Heart right ventricle (tissue), 16 donors: Measurements from ENCODE around the gene PPM1H. TPM values are rescaled to one million over a fixed set of nuclear protein-coding genes. Genes with fewer than 3 reads are reported as not detected.
"Not testable (repeated sequence)": the region's sequence is repeated elsewhere in the genome, so short reads cannot be mapped to it uniquely, and the experiment has no call there.

Source experiments
- ATAC-seq, 8 donors: fragments of 200-7000 bp; cut with Tn5 transposase; one replicate each; pipeline ENCODE4 v1.9.1; 2020; ENCODE audit warnings: mild to moderate bottlenecking in 8 of 8, moderate library complexity in 8 of 8, moderate number of reproducible peaks in 1 of 8
- DNase-seq, 2 donors: peaks; one replicate each; pipeline ENCODE4 v3.0.0-alpha.2; 2020
- H3K27ac ChIP-seq, 10 donors: fragments of 200-600 bp; sonication (generic) in 2 of 10; one replicate each; pipeline versions ENCODE4 v1.5.0 to v1.8.0; 2020 to 2022; ENCODE audit warnings: mild to moderate bottlenecking in 3 of 10
- H3K27me3 ChIP-seq, 7 donors: fragments of 200-600 bp; one replicate each; pipeline ENCODE4 v1.8.0; 2021 to 2022; ENCODE audit warnings: mild to moderate bottlenecking in 2 of 7
- H3K36me3 ChIP-seq, 9 donors: fragments of 200-600 bp; sonication (generic) in 1 of 9; one replicate each; pipeline versions ENCODE4 v1.5.0 to v1.8.0; 2020 to 2022; ENCODE audit warnings: mild to moderate bottlenecking in 2 of 9
- H3K4me1 ChIP-seq, 9 donors: fragments of 200-600 bp; sonication (generic) in 1 of 9; one replicate each; pipeline versions ENCODE4 v1.5.0 to v1.8.0; 2020 to 2022; ENCODE audit warnings: mild to moderate bottlenecking in 4 of 9
- H3K4me3 ChIP-seq, 10 donors: fragments of 200-600 bp; sonication (generic) in 2 of 10; one replicate each; pipeline versions ENCODE4 v1.5.0 to v1.8.0; 2020 to 2022; ENCODE audit warnings: mild to moderate bottlenecking in 7 of 10, moderate library complexity in 2 of 10
- H3K9me3 ChIP-seq, 11 donors: fragments of 200-600 bp in 10 of 11; sonication (generic) in 2 of 11; one replicate each; pipeline versions ENCODE4 v1.5.0 to v1.8.0; 2013 to 2022; ENCODE audit warnings: mild to moderate bottlenecking in 2 of 11, control low read depth in 1 of 11, moderate library complexity in 1 of 11
- WGBS, 2 donors: extraction: QIAGEN DNeasy Blood & Tissue Kit; methylation state at CpG; one replicate each; pipeline ENCODE4 v1.1.7; 2013; ENCODE audit warnings: inconsistent platforms in 1 of 2; 5-methylcytosine and 5-hydroxymethylcytosine counted together
- intact Hi-C, 10 donors: fragments of 100-400 bp; cut with DNase I; formaldehyde crosslinking; loops; one replicate each; pipeline versions ENCODE4 v1.11.1 to v1.14.2; 2022
- polyA plus RNA-seq, 2 donors: library from polyadenylated mRNA; stranded (reverse); fragments of 200-250 nt; gene quantifications; one replicate each; pipeline ENCODE4 v1.2.3, GENCODE V29; 2013
- total RNA-seq, 10 donors: library from RNA; stranded (reverse); fragmentation: NEBNext Ultra II Directional in 3 of 10; extraction: Animal tissue kit (Norgen Biotek cat#: 25700) in 3 of 10; gene quantifications; one replicate each; pipeline versions ENCODE4 v1.2.1 to v1.2.4, GENCODE V29; 2021 to 2023
- TF ChIP-seq, protein P1 (sequence below), 9 donors: fragments of 200-600 bp; sonication (generic) in 2 of 9; IDR thresholded peaks; one replicate each; pipeline versions ENCODE4 v1.5.0 to v1.8.0; 2021 to 2022; ENCODE audit warnings: antibody characterized with exemption in 9 of 9, mild to moderate bottlenecking in 5 of 9, moderate library complexity in 1 of 9
- donor health status: Arrhythmogenic right ventricular cardiomyopathy.
- donor health status: ischemic (EF 13 %, LVEDD 7.1; RV severe dilation, severe dysfunction).
- donor health status: healthy with polysubstance abuse.
- donor health status: DM: no; HTN: yes; CAD: no.
- donor health status: DM: no; HTN: no; CAD: no.
- donor health status: ischemic (EF 25% LVEDD 6.9; RV normal size, moderate dysfunction).
- donor health status: ischemic (EF 25% LVEDD 5.7; RV mildly dilated, moderate dysfunction).
- donor health status: healthy.
- donor health status: DM: yes; HTN: yes; CAD: no.
- donor health status: Ischemic cardiomyopathy.
- donor health status: ischemic (EF 35%, LVEDD 5.7; RV mildly dilated, moderate dysfunction).
- donor health status: nonischemic (EF 11% LVEDD 7.7; RV severe dilation, severe dysfunction).
- donor health status: DM: yes; HTN: yes; CAD: no.
- donor health status: PGD.
- donor health status: ischemic (EF 29% LVEDD 5.4; RV normal size, mild dysfunction).
- donor health status: nonischemic (EF 23%, LVEDD 6.1; RV moderate dilation, normal function).

Gene PPM1H
- total and polyA plus RNA-seq, 12 donors = 0.62 to 7.1 (median 5.3) TPM

DNA sequence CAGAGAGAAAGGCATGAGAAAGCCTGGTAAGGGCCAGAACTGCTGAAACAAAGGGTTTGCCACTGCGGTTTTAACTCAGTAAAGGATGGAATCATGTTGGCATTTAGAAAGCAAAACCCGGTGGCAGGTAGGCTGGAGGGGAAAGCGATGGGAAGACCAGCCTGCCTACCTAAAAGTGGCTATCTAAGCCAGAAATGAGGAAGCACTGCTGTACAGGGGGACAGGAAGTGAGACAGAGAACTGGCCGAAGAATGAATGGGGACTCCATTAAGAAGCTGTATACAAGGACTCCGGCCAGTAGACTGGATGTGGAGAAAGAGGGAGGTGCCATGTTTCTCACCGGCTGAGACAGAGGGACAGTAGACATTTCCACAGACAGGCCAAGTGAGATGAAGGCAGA is 48.2 kb downstream of the PPM1H start:
- TF ChIP-seq, protein P1, sequence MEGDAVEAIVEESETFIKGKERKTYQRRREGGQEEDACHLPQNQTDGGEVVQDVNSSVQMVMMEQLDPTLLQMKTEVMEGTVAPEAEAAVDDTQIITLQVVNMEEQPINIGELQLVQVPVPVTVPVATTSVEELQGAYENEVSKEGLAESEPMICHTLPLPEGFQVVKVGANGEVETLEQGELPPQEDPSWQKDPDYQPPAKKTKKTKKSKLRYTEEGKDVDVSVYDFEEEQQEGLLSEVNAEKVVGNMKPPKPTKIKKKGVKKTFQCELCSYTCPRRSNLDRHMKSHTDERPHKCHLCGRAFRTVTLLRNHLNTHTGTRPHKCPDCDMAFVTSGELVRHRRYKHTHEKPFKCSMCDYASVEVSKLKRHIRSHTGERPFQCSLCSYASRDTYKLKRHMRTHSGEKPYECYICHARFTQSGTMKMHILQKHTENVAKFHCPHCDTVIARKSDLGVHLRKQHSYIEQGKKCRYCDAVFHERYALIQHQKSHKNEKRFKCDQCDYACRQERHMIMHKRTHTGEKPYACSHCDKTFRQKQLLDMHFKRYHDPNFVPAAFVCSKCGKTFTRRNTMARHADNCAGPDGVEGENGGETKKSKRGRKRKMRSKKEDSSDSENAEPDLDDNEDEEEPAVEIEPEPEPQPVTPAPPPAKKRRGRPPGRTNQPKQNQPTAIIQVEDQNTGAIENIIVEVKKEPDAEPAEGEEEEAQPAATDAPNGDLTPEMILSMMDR (IDR thresholded peaks at IDR 0.05) = no peak
- H3K36me3 ChIP-seq = no peaks in the 10 kb centered on the region
- H3K27ac ChIP-seq = no peak overlapping the region
- no peak for ATAC-seq
- H3K4me1 ChIP-seq = peaks cover 0 to 7% (median 0%) of the 10 kb centered on the region in 9 donors
- peaks cover 0 to 4% (median 0%) of the 10 kb centered on the region in 11 donors for H3K9me3 ChIP-seq
- no peak overlapping the region for H3K4me3 ChIP-seq
- H3K27me3 ChIP-seq = no peaks in the 10 kb centered on the region
- intact Hi-C loops = no loop called here
- WGBS, 2 donors = 74 to 85% methylated on average over 6 of the region's 6 CpGs
- no peak for DNase-seq

GRCh38 chr12:62885242-62885641 is 49.7 kb downstream of the PPM1H start:
- Histone ChIP-seq H3K27me3 (no peaks in the 10 kb centered on the region), H3K9me3 (peaks cover 0 to 4% (median 0%) of the 10 kb centered on the region in 11 donors), H3K4me1 (peaks cover 0 to 6% (median 0%) of the 10 kb centered on the region in 9 donors), H3K4me3 (no peak overlapping the region), H3K27ac (no peak overlapping the region), H3K36me3 (no peaks in the 10 kb centered on the region)
- intact Hi-C loops = no loop called here
- no peak for ATAC-seq
- DNase-seq = no peak
- TF ChIP-seq, protein P1 (IDR thresholded peaks at IDR 0.05) = no peak

GRCh38 chr12:62884832-62885231 is 50.1 kb downstream of the PPM1H start:
- WGBS, 2 donors = 81 to 90% methylated on average over 4 to 5 of the region's 5 CpGs
- H3K4me1 ChIP-seq, intact Hi-C loops: not testable (repeated sequence)

GRCh38 chr12:62882696-62883095 is 52.3 kb downstream of the PPM1H start:
- TF ChIP-seq, protein P1 (IDR thresholded peaks at IDR 0.05) = no peak
- Histone ChIP-seq H3K4me3 (no peak overlapping the region), H3K9me3 (peaks cover 0 to 4% (median 0%) of the 10 kb centered on the region in 11 donors), H3K36me3 (no peaks in the 10 kb centered on the region), H3K27me3 (no peaks in the 10 kb centered on the region), H3K4me1 (peaks cover 0 to 6% (median 0%) of the 10 kb centered on the region in 9 donors), H3K27ac (no peak overlapping the region)
- no peak for ATAC-seq
- 95 to 100% methylated on average over 3 of the region's 3 CpGs for WGBS, 2 donors
- intact Hi-C loops = no loop called here
- DNase-seq = no peak

More at GRCh38 chr12:62884832-62885231, 50.1 kb downstream of the PPM1H start:
- not testable (repeated sequence) for ATAC-seq, H3K27me3 ChIP-seq, H3K27ac ChIP-seq, H3K9me3 ChIP-seq, H3K36me3 ChIP-seq, DNase-seq, H3K4me3 ChIP-seq

DNA sequence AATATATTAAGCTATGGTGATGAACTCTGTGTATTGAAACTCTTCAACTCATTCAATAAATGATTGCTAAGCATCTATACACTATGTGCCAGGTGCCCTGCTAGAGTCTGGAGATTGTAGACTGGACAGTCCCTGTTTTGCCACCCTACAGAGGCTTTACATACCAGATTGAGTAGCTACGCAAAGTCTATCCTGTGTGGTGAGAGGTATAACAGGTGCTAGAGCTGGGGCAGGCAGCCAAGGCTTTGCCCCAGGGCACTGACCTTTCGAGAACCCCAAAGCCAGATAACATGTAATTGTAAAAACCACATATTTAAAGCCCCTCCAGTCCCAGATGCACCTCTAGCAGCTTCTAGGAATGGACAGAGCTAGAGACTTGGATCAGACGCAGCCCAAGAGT is 52.8 kb downstream of the PPM1H start:
- H3K4me1 ChIP-seq = peaks cover 0 to 12% (median 1%) of the 10 kb centered on the region in 9 donors
- no peak for ATAC-seq
- no peaks in the 10 kb centered on the region for H3K36me3 ChIP-seq
- DNase-seq = no peak
- intact Hi-C loops = no loop called here
- TF ChIP-seq, protein P1 (IDR thresholded peaks at IDR 0.05) = no peak
- H3K27ac ChIP-seq = no peak overlapping the region
- H3K9me3 ChIP-seq = peaks cover 0 to 4% (median 0%) of the 10 kb centered on the region in 11 donors
- H3K4me3 ChIP-seq = no peak overlapping the region
- WGBS, 2 donors = 92 to 97% methylated on average over 3 of the region's 3 CpGs
- no peaks in the 10 kb centered on the region for H3K27me3 ChIP-seq
